ENCODE results near the gene GRK1.

GRK1 gene

DNA sequence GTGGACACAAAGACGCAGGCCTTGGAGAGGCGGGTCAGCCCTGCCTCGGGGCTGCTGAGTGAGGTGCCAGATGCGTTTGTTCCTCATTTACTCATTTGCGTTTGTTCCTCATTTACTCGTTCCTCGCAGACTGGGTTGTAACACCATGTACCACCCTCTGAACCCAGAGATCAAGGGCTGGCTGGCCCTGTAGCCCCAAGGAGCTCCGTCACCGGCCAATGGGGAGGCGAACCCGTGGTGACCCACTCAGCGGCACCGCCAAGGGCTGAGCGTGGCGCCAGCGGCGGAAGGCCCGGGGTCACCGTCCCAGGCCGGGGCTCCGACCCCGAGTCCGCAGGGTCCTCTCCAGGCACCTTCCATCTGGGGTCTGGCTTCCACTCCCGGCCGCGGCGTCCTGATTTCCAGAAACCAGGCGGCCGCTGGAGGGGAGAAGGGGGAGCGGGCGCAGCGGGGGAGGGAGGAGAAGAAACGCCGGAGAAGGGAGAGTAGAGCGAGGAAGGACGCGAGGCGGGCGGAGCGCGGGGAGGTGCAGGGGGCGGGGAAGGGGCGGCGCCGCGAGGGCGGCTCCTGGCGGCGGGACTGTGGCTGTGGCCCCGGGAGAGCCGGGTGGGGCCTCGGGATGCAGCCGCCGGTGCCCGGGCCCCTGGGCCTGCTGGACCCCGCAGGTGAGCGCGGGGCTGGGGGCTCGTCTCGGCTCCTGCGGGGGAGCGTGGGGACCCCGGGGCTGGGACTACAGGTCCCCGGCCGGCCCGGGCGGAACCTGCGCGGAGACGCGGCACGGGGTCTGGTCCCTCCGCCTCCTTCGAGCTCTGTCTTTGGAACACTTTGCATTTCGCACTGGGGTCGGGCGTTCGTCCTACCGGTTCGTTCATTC is 91.9 kb downstream of the GRK1 start, which contains the start of gene TMEM255B:
TMEM255B (plus strand) TSS at position 576 of the 874 bp plus-strand sequence; CDS start at position 620, 44 bp downstream.
- peak; percentile 99 for DNase-seq (ENCODE audit: low spot score)

DNA sequence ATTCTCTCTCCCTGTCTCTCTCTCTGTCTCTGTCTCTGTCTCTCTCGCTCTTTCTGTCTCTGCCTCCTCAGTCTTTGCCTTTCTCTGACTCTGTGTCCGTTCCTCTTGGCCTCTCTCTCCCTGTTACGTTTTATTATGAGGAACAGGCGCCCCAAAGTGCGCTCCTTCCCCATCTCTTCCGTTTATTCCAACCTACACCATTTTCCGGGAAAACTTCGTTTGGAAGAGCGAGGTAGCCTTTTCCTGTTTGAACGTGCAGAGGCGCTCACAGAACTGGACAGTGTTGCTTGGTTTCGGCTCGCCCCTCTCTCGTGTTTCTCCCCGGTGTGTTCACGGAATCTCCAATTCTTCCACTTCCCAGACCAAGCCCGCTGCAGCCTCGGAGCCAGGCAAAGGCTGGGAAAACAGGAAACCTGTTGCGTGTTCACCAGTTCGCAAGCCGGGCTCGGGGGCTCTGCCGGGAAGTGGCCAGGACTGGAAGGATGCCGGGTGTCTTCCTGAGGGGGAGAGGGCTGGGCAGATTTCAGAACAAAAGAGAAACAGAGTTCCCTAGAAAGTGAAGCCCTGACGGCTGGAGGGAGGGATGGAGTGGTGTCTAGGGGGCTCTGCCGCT is 92.6 kb downstream of the GRK1 start:
- peak; percentile 63 for DNase-seq (ENCODE audit: low spot score)

DNA sequence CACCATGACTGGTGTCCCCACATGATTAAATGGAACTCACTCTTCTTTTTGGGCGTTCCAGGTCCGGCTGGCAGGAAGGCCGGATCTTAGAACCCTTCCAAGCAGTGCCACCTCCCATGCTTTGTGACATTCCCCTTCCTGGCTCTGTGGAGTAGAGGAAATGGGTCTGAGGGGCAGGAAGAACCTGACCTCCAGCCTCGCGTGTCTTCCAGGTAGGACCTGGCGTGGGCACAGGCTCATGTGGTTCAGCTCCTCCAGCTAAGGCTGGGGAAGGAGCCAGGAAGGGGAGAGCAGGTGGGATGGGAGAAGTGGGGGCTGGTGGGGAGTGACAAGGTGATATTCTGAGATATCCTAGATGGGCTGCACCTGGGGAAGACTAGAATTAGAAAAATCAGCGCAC is 94.1 kb downstream of the GRK1 start:
- DNase-seq (ENCODE audit: low spot score): no peak

DNA sequence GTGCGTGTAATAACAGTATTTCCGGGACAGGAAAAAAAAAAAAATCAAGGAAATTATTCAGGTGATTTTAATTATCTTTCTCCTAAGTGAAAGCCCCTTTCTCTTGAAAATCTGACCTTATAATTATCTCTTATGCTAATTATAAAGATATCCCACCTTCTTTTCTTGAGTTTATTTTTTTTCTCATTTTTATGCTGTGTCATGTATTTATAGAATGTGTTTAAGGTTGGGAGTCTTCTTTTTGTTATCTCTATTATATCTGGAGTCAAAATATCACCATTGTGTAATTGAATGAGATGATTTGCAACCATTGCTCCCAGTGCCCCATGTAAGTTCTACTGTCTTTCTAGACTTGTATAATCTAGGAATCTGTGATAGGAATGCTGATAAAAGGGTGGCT is 95.1 kb downstream of the GRK1 start:
- DNase-seq (ENCODE audit: low spot score): no peak

DNA sequence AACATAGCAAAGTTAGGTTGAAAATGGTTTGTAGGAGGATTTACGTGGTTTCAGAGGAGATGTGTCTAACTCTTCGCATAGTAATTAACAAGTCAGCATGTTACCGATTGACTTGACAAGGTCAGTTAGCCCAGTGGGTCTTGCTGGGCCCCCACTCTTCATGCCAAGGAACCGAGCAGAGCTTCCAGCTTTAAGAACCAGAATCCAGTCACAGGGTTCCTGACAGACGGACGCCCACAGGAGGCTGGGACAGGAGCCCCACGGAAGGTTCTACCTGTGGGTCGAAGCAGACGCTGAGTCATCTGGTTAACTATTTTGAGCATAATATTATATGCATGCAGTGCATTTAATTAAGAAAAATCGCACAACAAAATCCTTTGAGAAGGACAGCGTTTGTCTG is 95.5 kb downstream of the GRK1 start:
- no peak for DNase-seq (ENCODE audit: low spot score)

DNA sequence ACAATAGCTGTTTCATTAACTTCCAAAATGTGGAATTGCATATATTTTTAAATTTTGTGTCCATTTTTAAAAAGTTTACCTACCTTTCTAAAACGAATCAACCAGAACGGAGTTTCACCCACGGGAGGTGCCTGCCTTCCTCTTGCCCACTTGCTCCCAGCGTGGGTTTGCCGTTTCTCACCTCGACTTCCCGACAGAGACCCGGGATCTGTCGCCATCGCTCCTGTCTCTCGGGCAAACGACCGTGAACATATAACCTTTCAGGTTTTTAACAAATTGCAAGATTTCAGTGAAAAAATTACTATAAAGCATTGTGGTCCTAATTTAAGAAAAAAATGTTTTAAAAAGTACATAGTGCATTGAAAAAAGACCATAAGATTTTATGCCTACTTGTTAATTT is 96.2 kb downstream of the GRK1 start:
- no peak for DNase-seq (ENCODE audit: low spot score)

DNA sequence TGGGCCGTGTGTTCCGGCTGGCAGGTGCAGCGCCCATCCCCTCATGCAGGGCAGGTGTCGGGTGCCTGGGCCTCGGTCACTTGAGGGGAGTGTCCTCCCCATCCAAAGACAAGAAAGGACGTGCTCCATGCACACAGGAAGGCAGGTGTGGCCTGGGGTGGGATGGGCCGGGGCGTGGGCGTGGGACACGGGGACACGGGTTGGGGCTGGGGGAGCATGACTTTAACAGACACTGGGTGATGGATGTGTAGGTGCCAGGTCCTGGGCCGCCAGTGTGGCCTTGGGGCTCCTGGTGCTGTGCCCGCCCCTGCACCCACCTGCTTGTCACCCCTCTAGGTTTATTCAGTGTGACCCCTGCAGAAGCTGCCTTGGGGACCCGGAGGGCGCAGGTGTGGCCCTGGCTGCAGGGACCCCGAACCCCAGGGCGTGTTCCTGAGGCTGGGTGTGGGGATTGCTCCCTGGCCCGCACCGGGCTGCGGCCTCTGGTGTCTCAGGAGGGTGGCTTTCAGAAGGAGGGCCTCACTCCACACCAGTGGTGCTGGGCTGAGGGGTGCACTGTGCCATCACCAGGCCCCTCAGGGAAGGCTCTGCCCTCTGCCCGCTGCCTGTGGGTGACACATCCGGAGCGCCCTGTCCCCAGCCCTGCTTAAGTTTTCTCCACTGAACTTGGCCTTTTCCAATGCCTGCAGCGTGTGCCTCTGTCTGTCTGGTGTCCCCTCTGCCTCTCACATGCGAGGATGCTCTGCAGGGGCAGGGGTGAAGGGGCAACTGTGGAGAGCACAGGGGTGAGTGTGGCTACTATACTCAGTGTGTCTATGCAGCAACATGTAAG is 97.2 kb downstream of the GRK1 start:
- DNase-seq (ENCODE audit: low spot score): no peak

DNA sequence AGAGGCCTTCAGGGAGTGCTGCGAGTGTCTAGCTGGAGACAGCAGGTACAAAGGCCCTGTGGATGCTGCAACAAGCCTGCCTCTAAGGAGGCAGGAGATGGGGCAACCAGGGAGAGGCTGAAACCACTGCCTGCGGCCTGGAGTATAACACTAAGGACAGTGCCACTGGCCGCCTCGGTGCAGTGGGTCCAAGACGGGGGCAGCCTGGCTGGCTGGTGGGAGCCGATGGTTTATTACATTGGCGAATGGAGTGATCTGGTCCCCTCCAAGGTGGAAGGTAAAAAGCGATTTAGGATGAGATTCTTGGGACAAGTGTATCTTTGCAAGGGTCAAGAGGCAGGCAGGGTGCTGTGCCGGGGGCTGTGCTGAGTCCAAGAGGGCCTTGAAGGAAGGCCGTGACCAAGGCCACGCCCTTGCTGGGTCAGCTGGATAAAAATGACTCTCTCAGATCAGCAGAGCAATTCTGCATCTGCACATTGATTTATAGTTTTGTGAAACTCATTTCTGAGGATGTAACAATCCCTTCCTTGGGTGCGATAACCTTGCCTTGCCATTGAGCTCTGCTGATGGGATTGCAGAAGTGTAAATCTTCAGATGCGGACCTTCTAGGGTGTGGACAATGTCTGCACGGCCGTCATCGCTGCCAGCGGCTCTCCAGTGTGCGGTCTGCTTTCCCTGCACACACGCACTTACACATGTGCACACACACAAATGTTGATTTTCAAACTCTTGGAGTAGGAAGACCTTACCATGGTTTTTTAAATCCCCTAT is 98.0 kb downstream of the GRK1 start:
- no peak for DNase-seq (ENCODE audit: low spot score)

DNA sequence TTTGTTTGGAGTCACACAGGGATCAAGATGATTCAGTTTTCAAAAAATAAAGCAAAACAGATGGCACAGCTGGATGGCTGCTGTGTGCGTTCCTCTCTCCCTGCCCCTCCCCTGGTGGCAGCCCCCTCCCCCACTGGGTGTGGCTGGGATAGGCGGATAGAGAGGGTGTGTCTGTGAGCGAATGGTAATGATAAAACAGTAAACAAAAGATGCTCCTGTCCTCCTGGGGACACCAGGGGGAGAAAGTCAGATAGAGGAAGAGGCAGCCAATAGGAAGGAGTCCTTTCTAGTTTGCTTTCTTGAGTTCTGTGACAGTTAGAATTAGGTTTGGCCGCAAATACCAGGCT is 98.5 kb downstream of the GRK1 start:
- DNase-seq (ENCODE audit: low spot score): peak; percentile 62

DNA sequence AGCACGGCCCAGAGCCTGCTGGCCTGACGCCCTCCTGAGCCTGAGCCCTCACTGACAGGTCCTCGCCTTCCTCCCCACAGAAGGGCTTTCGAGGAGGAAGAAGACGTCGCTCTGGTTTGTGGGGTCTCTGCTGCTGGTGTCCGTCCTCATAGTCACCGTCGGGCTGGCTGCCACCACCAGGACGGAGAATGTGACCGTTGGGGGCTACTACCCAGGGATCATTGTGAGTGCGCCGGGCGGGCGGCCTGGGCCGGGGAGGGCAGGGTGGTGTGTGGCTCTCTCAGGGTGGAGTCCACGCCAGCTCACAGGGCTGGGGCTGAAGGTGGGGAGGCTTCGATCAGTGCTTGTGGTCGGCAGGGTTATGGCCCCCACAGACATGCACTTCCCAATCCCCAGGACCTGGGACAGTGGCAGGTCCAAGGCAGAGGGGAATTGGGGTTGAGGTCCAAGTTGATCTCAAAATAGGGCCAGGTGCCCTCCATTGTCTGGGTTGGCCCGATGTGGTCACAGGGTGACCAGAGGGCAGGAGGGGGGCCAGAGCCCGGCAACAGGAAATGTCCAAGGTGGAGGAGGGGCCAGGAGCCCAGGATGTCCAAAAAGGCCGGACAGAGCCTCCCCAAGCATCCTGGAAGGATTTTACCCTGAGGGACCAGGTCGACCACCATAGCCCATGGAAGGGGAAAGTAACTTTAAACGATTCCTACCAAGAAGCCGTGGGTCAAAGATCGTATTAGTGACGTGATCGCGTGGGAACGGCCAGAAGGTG is 99.2 kb downstream of the GRK1 start:
- no peak for DNase-seq (ENCODE audit: low spot score)

DNA sequence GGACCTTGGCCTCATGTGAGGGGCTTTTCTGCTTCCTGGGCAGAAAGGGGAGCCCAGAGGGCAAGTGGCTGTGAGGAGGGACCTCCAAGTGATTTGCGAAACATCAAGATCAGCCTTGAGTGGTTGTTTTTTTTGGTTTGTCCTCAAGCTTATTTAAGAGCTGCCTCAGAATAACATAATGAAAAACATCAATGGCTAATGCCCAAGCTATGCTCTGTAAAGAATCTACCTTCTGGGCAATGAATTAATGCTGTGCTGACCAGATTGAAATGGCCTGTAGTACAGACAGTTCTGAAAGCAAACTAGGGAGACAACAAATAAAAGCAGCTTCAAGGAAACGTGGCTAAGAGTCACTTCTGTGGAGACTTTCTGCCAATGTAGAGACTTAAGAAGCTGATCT is 100.3 kb downstream of the GRK1 start:
- no peak for DNase-seq (ENCODE audit: low spot score)

DNA sequence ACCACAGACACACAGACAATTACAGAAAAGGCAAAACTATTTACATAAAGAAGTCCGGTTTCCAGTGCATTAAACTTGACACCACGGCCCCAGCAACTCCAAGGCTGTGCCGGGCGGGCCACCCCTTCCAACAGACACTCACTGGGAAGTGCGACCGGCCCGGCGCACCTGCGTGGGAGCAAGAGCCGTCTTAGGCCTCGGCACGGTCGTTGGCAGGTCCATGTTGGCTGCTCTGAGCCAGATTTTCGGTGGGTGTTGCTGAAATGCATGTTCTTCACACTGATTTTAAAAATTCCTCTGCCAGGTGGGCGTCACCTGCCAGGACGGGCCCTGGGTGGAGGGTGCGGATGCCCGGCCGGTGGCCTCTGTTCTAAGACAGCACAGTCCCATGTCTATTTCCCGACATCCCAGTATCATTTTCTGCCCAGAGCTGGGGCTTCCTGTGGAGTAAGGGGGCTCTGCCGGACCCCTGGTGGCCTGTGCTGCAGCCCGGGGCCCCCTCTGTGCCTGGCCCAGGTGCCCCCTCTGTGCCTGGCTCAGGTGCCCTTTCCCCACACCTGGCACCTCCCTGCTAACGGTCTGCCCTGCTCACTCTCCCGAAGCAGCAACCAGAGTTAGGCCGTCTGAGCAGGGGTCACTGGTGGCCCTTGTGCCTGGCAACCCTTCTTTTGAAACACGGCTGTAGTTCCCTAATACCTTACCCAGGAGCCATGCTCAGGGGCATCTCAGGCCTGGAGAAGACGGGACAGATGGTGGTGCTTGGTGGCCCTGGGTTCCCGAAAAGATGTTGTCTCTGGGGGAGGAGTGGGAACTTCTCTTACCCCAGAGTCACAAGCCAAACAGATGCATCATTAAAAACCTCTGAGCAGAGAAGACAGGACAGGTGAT is 101.2 kb downstream of the GRK1 start:
- no peak for DNase-seq (ENCODE audit: low spot score)

DNA sequence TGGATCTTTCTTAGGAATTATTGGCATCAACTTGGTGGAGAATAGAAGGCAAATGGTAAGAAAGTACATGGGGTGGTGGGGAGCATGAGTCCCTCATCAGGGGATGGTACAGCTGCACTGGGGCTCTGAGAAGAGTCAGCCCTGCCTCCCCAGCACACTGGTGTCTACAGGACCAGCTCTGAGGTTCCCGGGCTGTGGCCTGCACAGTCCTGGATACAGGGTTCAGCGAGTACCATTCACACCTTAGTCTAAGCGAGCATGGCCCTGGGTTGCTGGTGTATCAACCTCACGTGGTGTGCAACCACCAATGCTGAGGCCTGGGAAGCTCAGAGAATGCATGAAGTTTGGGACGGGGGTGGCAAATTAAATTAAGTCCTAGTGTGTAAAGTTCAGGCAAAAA is 102.1 kb downstream of the GRK1 start:
- DNase-seq (ENCODE audit: low spot score): no peak

DNA sequence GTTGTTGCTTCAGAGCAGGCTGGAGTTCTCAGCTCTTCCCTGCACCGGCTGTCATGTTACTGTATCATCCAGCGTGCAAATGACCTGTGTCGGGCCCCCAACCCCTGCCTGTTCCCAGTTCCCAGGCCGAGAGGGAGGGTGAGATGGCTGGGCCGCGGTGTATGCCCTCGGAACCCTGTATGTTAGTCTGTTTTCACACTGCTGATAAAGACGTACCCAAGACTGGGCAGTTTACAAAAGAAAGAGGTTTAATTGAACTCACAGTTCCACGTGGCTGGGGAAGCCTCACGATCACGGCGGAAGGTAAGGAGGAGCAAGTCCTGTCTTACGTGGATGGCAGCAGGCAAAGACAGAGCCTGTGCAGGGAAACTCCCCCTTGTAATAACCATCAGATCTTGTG is 102.9 kb downstream of the GRK1 start:
- DNase-seq (ENCODE audit: low spot score): no peak

DNA sequence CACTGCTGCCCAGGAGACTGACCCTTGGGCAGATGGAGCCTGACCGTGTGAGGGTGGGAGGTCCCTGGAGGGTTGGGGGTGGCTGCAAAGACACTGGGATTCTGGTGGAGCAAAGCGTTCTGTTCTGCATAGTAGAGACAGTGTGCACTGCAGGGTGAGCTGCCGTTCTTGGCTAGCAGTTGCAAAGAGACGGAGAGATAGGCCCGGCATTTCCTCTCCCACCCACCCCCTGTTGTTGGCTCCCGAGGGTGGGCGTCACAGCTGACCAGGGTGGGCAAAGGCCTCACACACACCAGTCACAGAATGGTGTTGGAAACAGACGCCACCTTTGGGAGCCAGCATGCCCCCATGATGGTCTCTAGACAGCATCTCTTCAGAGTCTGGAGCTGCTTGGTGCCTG is 103.4 kb downstream of the GRK1 start:
- DNase-seq (ENCODE audit: low spot score): no peak

DNA sequence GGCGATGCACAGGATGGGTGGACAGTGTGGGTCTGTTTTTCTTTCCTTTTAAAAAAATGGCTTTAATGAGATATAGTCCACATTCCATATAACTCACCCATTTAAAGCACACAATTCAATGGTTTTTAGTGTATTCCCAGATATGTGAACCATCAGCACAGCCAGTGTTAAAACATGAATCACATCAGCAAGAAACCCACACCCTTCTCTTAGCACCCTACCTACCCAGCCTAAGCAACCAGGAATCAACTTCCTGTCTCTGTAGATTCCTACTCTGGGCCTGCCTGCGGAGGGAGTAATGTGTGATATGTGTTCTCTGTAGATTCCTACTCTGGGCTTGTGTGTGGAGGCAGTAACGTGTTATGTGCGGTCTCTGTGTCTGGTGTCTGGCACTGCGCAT is 103.9 kb downstream of the GRK1 start:
- DNase-seq (ENCODE audit: low spot score): no peak

DNA sequence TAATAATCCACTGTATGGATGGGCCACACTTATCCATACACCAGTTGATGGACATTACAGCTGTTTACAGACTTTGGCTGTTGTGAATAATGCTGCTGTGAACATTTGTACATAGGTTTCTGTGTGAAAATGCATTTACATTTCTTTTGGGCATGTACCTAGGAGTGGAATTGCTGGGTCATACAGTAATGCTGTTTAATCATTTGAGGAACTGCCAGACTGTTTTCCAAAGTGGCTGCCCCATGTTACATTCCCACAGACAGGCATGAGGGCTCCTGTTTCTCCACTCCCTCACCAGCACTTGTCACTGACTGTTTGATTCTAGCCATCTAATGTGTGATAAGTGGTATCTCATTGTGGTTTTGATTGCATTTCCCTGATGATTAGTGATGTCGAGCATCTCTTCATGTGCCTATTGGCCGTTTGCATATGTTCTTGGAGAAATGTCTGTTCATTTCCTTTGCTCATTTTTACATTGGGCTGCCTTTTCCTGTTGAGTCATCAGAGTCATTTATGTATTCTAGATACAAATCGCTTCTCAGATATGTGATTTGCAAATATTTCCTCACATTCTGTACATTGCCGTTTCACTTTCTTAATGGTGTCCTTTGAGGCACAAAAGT is 104.8 kb downstream of the GRK1 start:
- no peak for DNase-seq (ENCODE audit: low spot score)

DNA sequence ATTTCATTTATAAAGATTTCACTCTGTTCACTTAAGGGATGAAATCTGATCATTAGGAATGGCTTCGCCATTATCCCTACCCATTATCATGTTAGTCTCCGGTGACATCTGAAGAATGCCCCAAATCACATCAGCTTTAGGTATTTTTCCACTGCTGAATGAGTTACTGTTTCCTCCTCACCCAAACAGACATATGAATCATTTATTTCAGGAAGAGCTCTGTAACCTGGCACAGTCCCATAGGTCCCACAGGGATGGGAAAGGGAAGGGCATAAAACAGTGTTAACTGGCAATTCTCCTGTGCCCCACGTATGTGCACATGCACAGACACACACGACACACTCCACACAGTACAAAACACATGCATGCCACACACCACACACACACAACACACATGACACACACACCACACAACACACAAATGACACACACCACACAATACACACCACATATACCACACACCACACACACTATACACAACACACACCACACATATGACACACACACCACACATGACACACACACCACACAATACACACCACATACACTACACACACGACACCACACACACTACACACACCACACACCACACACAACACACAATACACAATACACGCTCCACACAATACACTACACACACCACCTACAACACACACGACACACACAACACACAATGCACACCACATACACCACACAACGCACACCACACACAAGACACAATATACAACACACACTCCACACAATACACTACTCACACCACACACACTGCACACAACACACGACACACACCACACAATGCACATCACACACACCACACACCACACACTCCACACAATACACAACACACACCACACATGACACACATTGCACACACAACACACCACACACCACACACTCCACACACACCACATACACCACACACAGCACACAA is 107.4 kb downstream of the GRK1 start:
- DNase-seq (ENCODE audit: low spot score): peak; percentile 72
